OCI-LY7 (cell line): Measurements from ENCODE around the gene IRS1. TPM values are rescaled to one million over a fixed set of nuclear protein-coding genes. Genes with fewer than 3 reads are reported as not detected.

Experiments used
- BruUV-seq: library from RNA; stranded (reverse); fragments of 400-500 nt; replicated peaks from 2 replicates; lab custom pipeline; 2021; lab: Mats Ljungman, UMichigan
- CTCF ChIA-PET: fragments of 300-600 bp; sonication (Branson Sonifier 250); formaldehyde crosslinking; loops from one replicate; lab custom pipeline; 2022; ENCODE audit warnings: antibody characterized with exemption; ENCODE audit not compliant: unreplicated experiment; lab: Charles Lee
- POLR2A ChIA-PET: fragments of 300-600 bp; sonication (Branson Sonifier 250); formaldehyde crosslinking; loops from one replicate; lab custom pipeline; 2022; ENCODE audit warnings: antibody characterized with exemption; lab: Charles Lee
- DNase-seq: peaks from one replicate; pipeline ENCODE4 v3.0.0-alpha.2; 2015; ENCODE audit warnings: low spot score
- H2AFZ ChIP-seq: fragments of 200-600 bp; sonication (generic), shearing (Covaris generic); 2 replicates; pipeline ENCODE4 v1.6.1; 2014; ENCODE audit warnings: mild to moderate bottlenecking, antibody characterized with exemption, low read length, moderate library complexity
- H3K27ac ChIP-seq: fragments of 200-600 bp; sonication (generic); 2 replicates; pipeline ENCODE4 v1.5.1; 2014; ENCODE audit warnings: mixed run types, low read depth, mild to moderate bottlenecking, moderate library complexity, low read length, inconsistent platforms; ENCODE audit not compliant: poor library complexity, severe bottlenecking
- H3K36me3 ChIP-seq: fragments of 200-600 bp; sonication (generic); 2 replicates; pipeline ENCODE4 v1.6.1; 2014; ENCODE audit warnings: mild to moderate bottlenecking, antibody characterized with exemption, low read length, moderate library complexity, mixed read lengths; ENCODE audit not compliant: insufficient read depth
- H3K4me1 ChIP-seq: fragments of 200-600 bp; sonication (generic); 2 replicates; pipeline ENCODE4 v1.5.1; 2014; ENCODE audit warnings: mild to moderate bottlenecking, low read length; ENCODE audit not compliant: insufficient read depth, poor library complexity, severe bottlenecking
- H3K4me2 ChIP-seq: fragments of 200-600 bp; sonication (generic); 2 replicates; pipeline ENCODE4 v1.6.1; 2014; ENCODE audit warnings: mild to moderate bottlenecking, low read length
- H3K4me3 ChIP-seq: fragments of 200-600 bp; sonication (generic); 2 replicates; pipeline ENCODE4 v1.5.1; 2014; ENCODE audit warnings: mild to moderate bottlenecking, low read depth, low read length; ENCODE audit not compliant: poor library complexity, severe bottlenecking
- H3K79me2 ChIP-seq: fragments of 200-600 bp; sonication (generic); 2 replicates; pipeline ENCODE4 v1.6.1; 2016; ENCODE audit warnings: low read depth, mild to moderate bottlenecking, low read length, moderate library complexity, mixed read lengths; ENCODE audit not compliant: insufficient read depth
- H3K9me2 ChIP-seq: fragments of 200-600 bp; sonication (generic); 2 replicates; pipeline ENCODE4 v1.6.1; 2016; ENCODE audit warnings: mild to moderate bottlenecking, low read length, mixed read lengths; ENCODE audit not compliant: insufficient read depth
- H3K9me3 ChIP-seq: fragments of 200-600 bp; sonication (generic); 2 replicates; pipeline ENCODE4 v1.6.1; 2014; ENCODE audit warnings: mild to moderate bottlenecking, mixed run types, low read length, mixed read lengths
- H4K20me1 ChIP-seq: fragments of 200-600 bp; sonication (generic); 2 replicates; pipeline ENCODE4 v1.6.1; 2014; ENCODE audit warnings: mild to moderate bottlenecking, antibody characterized with exemption, low read length, moderate library complexity, mixed read lengths; ENCODE audit not compliant: insufficient read depth
- EZH2phosphoT487 ChIP-seq: fragments of 200-600 bp; sonication (generic); IDR thresholded peaks from 2 replicates; pipeline ENCODE4 v1.6.1; 2018; ENCODE audit warnings: low read depth, borderline replicate concordance, mild to moderate bottlenecking, mixed run types, antibody characterized with exemption, low read length, moderate library complexity, mixed read lengths
- intact Hi-C: fragments of 100-400 bp; cut with micrococcal nuclease; formaldehyde crosslinking; loops from one replicate; pipeline ENCODE4 v1.10.0; 2022; ENCODE audit not compliant: unreplicated experiment
- total RNA-seq, 2 experiments: library from RNA; depleted of rRNA in 1 of 2; stranded (reverse); fragments of >200 nt in 1 of 2; shearing (Covaris generic) in 1 of 2; gene quantifications; 2 replicates each; pipeline ENCODE4 v1.2.3, GENCODE V29; 2014 to 2022
- TF ChIP-seq, protein P1 (sequence below): fragments of 200-600 bp; sonication (generic); conservative IDR thresholded peaks from 2 replicates; pipeline ENCODE4 v1.5.1; 2014; ENCODE audit warnings: mild to moderate bottlenecking, antibody characterized with exemption, low read length, moderate library complexity, mixed read lengths

Gene IRS1
- total RNA-seq, 2 experiments from 2014 or later = 18.1 to 23.5 TPM

DNA sequence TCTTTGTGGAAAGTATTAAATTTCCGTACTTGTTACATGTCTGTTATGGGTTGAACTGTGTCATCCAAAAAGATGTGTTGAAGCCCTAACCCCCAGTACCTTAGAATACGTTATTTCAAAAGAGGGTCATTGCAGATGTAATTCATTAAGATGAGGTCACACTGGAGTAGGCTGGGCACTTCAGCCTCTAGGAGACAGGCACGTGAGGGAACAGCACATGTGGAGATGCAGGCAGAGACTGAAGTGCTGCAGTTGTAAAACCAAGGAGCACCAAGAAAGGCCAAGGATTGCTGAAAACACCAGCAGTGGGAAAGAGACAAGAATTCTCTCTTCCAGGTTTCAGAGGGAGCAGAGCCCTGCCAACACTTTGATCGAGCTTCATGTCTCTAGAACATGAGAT lies 31.6 kb upstream of the IRS1 start:
- no peak for DNase-seq
- H3K9me2 ChIP-seq = no peaks in the 10 kb centered on the region
- no peak overlapping the region for H2AFZ ChIP-seq
- intact Hi-C loops = no loop called here
- H3K79me2 ChIP-seq = peaks cover 29% of the 10 kb centered on the region
- H3K9me3 ChIP-seq = no peaks in the 10 kb centered on the region
- H3K36me3 ChIP-seq = peaks cover 43% of the 10 kb centered on the region
- TF ChIP-seq, protein P1, sequence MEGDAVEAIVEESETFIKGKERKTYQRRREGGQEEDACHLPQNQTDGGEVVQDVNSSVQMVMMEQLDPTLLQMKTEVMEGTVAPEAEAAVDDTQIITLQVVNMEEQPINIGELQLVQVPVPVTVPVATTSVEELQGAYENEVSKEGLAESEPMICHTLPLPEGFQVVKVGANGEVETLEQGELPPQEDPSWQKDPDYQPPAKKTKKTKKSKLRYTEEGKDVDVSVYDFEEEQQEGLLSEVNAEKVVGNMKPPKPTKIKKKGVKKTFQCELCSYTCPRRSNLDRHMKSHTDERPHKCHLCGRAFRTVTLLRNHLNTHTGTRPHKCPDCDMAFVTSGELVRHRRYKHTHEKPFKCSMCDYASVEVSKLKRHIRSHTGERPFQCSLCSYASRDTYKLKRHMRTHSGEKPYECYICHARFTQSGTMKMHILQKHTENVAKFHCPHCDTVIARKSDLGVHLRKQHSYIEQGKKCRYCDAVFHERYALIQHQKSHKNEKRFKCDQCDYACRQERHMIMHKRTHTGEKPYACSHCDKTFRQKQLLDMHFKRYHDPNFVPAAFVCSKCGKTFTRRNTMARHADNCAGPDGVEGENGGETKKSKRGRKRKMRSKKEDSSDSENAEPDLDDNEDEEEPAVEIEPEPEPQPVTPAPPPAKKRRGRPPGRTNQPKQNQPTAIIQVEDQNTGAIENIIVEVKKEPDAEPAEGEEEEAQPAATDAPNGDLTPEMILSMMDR = no peak
- TF ChIP-seq EZH2phosphoT487 = no peak
- H3K27ac ChIP-seq = no peak overlapping the region
- H3K4me2 ChIP-seq = no peak overlapping the region
- H4K20me1 ChIP-seq = peaks cover 11% of the 10 kb centered on the region; the same call in 1 of the 2 replicates
- peaks cover 23% of the 10 kb centered on the region for H3K4me1 ChIP-seq
- ChIA-PET POLR2A (interaction anchor here (0.5 to 1.6 kb wide), 3 partner anchors 10 to 148 kb away, joined by 3 to 6 read pairs (median 4); no protein-coding TSS in a partner anchor), CTCF (no interaction called here)
- no peak overlapping the region for H3K4me3 ChIP-seq
- BruUV-seq = no TSS peak

DNA sequence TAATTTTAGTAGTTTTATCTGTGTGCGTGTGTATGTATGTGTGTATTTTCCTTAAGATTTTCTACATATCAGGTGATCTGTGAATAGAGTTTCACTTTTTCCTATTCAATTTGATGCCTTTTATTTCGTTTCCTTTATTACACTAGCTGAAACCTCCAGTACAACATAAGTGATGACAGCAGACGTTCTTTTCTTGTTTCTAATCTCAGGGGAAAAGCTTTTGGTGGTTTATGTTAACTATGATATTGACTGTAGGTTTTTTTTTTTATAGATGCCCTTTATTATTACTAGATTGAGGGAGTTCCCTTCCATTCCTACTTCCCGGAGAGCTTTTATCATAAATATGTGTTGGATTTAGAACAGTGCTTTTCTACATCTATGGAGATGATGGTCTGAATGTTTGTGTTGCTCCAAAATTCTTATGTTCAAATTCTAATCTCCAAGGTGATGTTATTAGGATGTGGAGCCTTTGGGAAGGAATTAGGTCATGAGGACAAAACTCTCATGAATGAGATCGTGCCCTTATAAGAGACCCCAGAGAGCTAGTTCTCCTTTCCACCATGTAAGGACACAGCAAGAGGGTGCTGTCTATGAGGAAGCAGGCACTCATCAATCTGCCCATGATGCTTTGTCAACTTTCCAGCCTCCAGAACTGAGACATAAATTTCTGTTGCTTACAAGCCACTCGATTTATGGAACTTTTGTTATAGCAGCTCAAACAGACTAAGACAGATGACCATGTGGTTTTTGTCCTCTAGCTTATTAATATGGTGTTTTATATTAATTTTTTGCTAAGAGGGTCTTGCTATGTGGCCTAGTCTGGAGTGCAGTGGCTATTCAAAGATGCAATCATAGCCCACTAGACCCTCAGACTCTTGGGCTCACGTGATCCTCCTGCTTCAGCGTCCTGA lies 30.4 kb upstream of the IRS1 start:
- POLR2A ChIA-PET = interaction anchor here (0.7 to 1.6 kb wide), 11 partner anchors 9 to 153 kb away, joined by 3 to 7 read pairs (median 4); no protein-coding TSS in a partner anchor
- no peaks in the 10 kb centered on the region for H3K9me2 ChIP-seq
- no peak for DNase-seq
- H3K79me2 ChIP-seq = peaks cover 22% of the 10 kb centered on the region
- CTCF ChIA-PET = interaction anchor here (0.5 to 1.0 kb wide), 3 partner anchors 28 to 149 kb away, joined by 3 to 9 read pairs (median 3); no protein-coding TSS in a partner anchor
- peaks cover 11% of the 10 kb centered on the region; the same call in 1 of the 2 replicates for H4K20me1 ChIP-seq
- intact Hi-C loops = no loop called here
- peaks cover 18% of the 10 kb centered on the region for H3K4me1 ChIP-seq
- H3K36me3 ChIP-seq = peaks cover 43% of the 10 kb centered on the region
- BruUV-seq = no TSS peak
- no peak overlapping the region for H3K4me3 ChIP-seq
- no peak overlapping the region for H3K27ac ChIP-seq
- TF ChIP-seq EZH2phosphoT487 = no peak
- TF ChIP-seq, protein P1 = no peak
- H3K4me2 ChIP-seq = no peak overlapping the region
- no peaks in the 10 kb centered on the region for H3K9me3 ChIP-seq
- no peak overlapping the region for H2AFZ ChIP-seq
